Neuronal stem cell (in vitro differentiated cells): ENCODE data around the gene PRSS33.
A peak's percentile ranks its signal among the peaks of the same experiment; 100 is the strongest.

Source experiments
- DNase-seq: peaks from one replicate; pipeline ENCODE4 v3.0.0-alpha.2; 2013; ENCODE audit warnings: low spot score
- H2AFZ ChIP-seq: one replicate; pipeline ENCODE4 v1.6.1; 2013; ENCODE audit warnings: mild to moderate bottlenecking, low read length, inconsistent platforms
- H2AK5ac ChIP-seq: 2 replicates; pipeline ENCODE4 v1.6.1; 2013; ENCODE audit warnings: low read depth, mild to moderate bottlenecking, inconsistent platforms, low read length, moderate library complexity, mixed read lengths
- H2BK120ac ChIP-seq: 2 replicates; pipeline ENCODE4 v1.6.1; 2013; ENCODE audit warnings: low read depth, mild to moderate bottlenecking, inconsistent platforms, low read length, moderate library complexity, mixed read lengths
- H2BK12ac ChIP-seq: one replicate; pipeline ENCODE4 v1.6.1; 2013; ENCODE audit warnings: low read length, inconsistent platforms
- H2BK15ac ChIP-seq: 2 replicates; pipeline ENCODE4 v1.6.1; 2013; ENCODE audit warnings: mild to moderate bottlenecking, low read length, inconsistent platforms, mixed read lengths
- H2BK5ac ChIP-seq: one replicate; pipeline ENCODE4 v1.6.1; 2013; ENCODE audit warnings: inconsistent platforms, mild to moderate bottlenecking, low read length, moderate library complexity
- H3K14ac ChIP-seq: one replicate; pipeline ENCODE4 v1.6.1; 2013; ENCODE audit warnings: low read length, inconsistent platforms
- H3K18ac ChIP-seq: 2 replicates; pipeline ENCODE4 v1.6.1; 2013; ENCODE audit warnings: low read length, inconsistent platforms
- H3K23ac ChIP-seq: 2 replicates; pipeline ENCODE4 v1.6.1; 2013; ENCODE audit warnings: low read depth, mild to moderate bottlenecking, mixed read lengths, low read length, inconsistent platforms; ENCODE audit not compliant: poor library complexity
- H3K27ac ChIP-seq: replicated peaks from 3 replicates; pipeline ENCODE4 v1.5.1; 2013; ENCODE audit warnings: low read length, inconsistent platforms
- H3K27me3 ChIP-seq, 3 experiments: 2 replicates each; pipeline ENCODE4 v1.6.1; 2013; ENCODE audit warnings: low read length in 3 of 3, mild to moderate bottlenecking in 2 of 3, inconsistent platforms in 1 of 3, low read depth in 1 of 3, mixed read lengths in 1 of 3, moderate library complexity in 1 of 3; ENCODE audit not compliant: control insufficient read depth in 3 of 3, insufficient read depth in 3 of 3
- H3K36me3 ChIP-seq, 2 donors: replicated peaks in 1 of 2; 2 replicates each; pipeline ENCODE4 v1.6.1; 2013; ENCODE audit warnings: low read length in 2 of 2; ENCODE audit not compliant: control insufficient read depth in 2 of 2, insufficient read depth in 2 of 2
- H3K4ac ChIP-seq: 2 replicates; pipeline ENCODE4 v1.6.1; 2013; ENCODE audit warnings: inconsistent platforms, mild to moderate bottlenecking, low read length, moderate library complexity
- H3K4me1 ChIP-seq, 2 donors: 1 replicate in 1 of 2; 2 replicates in 1 of 2; pipeline ENCODE4 v1.6.1; 2013; ENCODE audit warnings: low read length in 2 of 2, low read depth in 1 of 2; ENCODE audit not compliant: control insufficient read depth in 2 of 2, insufficient read depth in 1 of 2
- H3K4me2 ChIP-seq: one replicate; pipeline ENCODE4 v1.6.1; 2013; ENCODE audit warnings: mild to moderate bottlenecking, low read length, inconsistent platforms; ENCODE audit not compliant: insufficient read depth, poor library complexity, severe bottlenecking
- H3K4me3 ChIP-seq, 2 donors: 2 replicates each; pipeline ENCODE4 v1.5.1; 2013; ENCODE audit warnings: low read length in 2 of 2, mild to moderate bottlenecking in 2 of 2, inconsistent platforms in 1 of 2, moderate library complexity in 1 of 2
- H3K79me1 ChIP-seq: one replicate; pipeline ENCODE4 v1.6.1; 2013; ENCODE audit warnings: low read depth, mild to moderate bottlenecking, inconsistent platforms, low read length, moderate library complexity
- H3K9ac ChIP-seq: one replicate; pipeline ENCODE4 v1.6.1; 2013; ENCODE audit warnings: mild to moderate bottlenecking, low read depth, low read length, inconsistent platforms; ENCODE audit not compliant: poor library complexity
- H3K9me3 ChIP-seq, 2 donors: replicated peaks in 1 of 2; 2 replicates each; pipeline versions ENCODE3 to v1.6.1; 2013; ENCODE audit warnings: low read length in 2 of 2, mild to moderate bottlenecking in 2 of 2, inconsistent platforms in 1 of 2, low read depth in 1 of 2, mixed read lengths in 1 of 2, moderate library complexity in 1 of 2; ENCODE audit not compliant: control insufficient read depth in 2 of 2, insufficient read depth in 1 of 2
- H4K8ac ChIP-seq: one replicate; pipeline ENCODE4 v1.6.1; 2013; ENCODE audit warnings: low read depth, mild to moderate bottlenecking, inconsistent platforms, low read length, moderate library complexity
- H4K91ac ChIP-seq: one replicate; pipeline ENCODE4 v1.6.1; 2013; ENCODE audit warnings: low read length, low read depth, mild to moderate bottlenecking, inconsistent platforms; ENCODE audit not compliant: poor library complexity
- WGBS, 2 donors: extraction: QIAGEN DNeasy Blood & Tissue Kit; methylation state at CpG; one replicate each; pipeline ENCODE4 v1.1.7; 2013; ENCODE audit warnings: missing lambda C conversion rate in 2 of 2, mixed read lengths in 1 of 2; ENCODE audit not compliant: insufficient read length in 2 of 2, insufficient replicate concordance in 1 of 2; ENCODE audit errors: extremely low coverage in 2 of 2; 5-methylcytosine and 5-hydroxymethylcytosine counted together

Gene PRSS33

DNA sequence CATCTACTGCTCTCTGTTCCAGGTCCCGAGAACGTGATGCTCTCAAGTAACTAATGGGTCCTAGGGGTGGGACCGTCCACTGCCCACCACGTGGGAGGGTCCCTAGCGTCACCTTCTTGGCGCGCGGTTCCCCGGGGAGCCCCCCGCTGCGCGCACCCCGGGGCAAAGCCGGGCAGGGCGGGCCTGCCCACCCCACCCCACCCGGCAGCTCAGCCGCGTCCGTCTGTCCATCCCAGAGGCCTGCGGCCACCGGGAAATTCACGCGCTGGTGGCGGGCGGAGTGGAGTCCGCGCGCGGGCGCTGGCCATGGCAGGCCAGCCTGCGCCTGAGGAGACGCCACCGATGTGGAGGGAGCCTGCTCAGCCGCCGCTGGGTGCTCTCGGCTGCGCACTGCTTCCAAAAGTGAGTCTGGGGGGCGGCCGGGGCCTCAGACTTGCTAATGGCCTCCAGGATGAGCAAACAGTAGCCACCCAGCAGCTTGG, 11.4 kb upstream of the PRSS33 start:
- no peak overlapping the region for H3K9ac ChIP-seq
- H2AFZ ChIP-seq, result peak overlapping the region; percentile 40
- no peaks in the 10 kb centered on the region for H3K9me3 ChIP-seq
- DNase-seq, result no peak
- H2BK12ac ChIP-seq, result no peak overlapping the region
- no peak overlapping the region for H3K4ac ChIP-seq
- H3K18ac ChIP-seq, result peak overlapping the region; percentile 28
- H3K4me2 ChIP-seq, result no peak overlapping the region
- no peak overlapping the region for H3K27ac ChIP-seq
- H2BK15ac ChIP-seq, result no peak overlapping the region
- H3K79me1 ChIP-seq, result no peaks in the 10 kb centered on the region
- no peaks in the 10 kb centered on the region for H3K4me1 ChIP-seq
- no peak overlapping the region for H2BK120ac ChIP-seq
- H3K4me3 ChIP-seq, result no peak overlapping the region
- H3K36me3 ChIP-seq, result no peaks in the 10 kb centered on the region
- H4K8ac ChIP-seq, result no peak overlapping the region
- no peak overlapping the region for H2BK5ac ChIP-seq
- H3K23ac ChIP-seq, result no peak overlapping the region
- no peak overlapping the region for H4K91ac ChIP-seq
- H3K27me3 ChIP-seq, result peaks cover 0 to 8% (median 0%) of the 10 kb centered on the region in 3 experiments
- no peak overlapping the region for H3K14ac ChIP-seq
- no CpG with 5 or more reads among the region's 39 CpGs for WGBS, 2 donors
- H2AK5ac ChIP-seq, result peak overlapping the region; percentile 81

DNA sequence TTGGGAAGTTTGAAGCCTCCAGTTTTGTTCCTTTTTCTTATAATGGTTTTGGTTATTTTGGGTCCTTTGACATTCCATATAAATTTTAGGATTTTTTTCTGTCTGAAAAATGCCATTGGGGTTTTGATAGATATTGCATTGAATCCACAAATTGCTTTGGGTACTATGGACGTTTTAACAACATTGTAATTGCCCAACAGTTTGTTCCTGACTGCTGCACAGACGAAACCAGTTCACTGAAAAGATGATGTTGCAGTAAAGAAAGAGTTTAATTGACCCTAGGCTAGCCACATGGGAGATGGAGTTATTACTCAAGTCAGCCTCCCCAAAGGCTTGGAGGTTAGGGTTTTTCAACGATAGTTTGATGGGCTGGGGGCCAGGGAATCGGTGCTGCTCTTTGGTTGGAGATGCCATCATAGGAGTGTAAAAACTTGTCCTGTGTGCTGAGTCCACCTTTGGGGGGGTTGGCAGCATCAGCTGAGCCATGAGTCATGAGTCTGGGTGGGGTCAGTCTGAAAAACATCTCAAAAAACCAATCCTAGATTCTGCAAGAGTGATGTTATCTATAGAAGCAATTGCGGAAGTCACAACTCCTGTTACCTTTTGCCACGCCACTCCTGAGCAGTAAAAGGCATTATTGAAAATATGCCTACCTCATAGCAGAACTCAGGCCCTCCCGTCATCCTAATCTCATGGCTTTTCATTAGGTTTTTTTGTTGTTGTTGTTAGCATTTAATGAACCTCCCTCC, 8.2 kb upstream of the PRSS33 start:
- no peak overlapping the region for H4K8ac ChIP-seq
- H2BK5ac ChIP-seq, result no peak overlapping the region
- H3K4me3 ChIP-seq, result no peak overlapping the region
- H3K9ac ChIP-seq, result no peak overlapping the region
- H3K9me3 ChIP-seq, result no peaks in the 10 kb centered on the region
- no peak overlapping the region for H3K23ac ChIP-seq
- peaks cover 0 to 12% (median 0%) of the 10 kb centered on the region in 3 experiments for H3K27me3 ChIP-seq
- H2BK12ac ChIP-seq, result no peak overlapping the region
- no peak overlapping the region for H3K14ac ChIP-seq
- no peak overlapping the region for H2AK5ac ChIP-seq
- no peaks in the 10 kb centered on the region for H3K4me1 ChIP-seq
- no peak overlapping the region for H2BK15ac ChIP-seq
- no peak overlapping the region for H3K4ac ChIP-seq
- no peak overlapping the region for H3K18ac ChIP-seq
- H2AFZ ChIP-seq, result no peak overlapping the region
- H3K27ac ChIP-seq, result no peak overlapping the region
- no CpG with 5 or more reads among the region's 7 CpGs for WGBS, 2 donors
- H4K91ac ChIP-seq, result no peak overlapping the region
- no peak for DNase-seq
- H3K36me3 ChIP-seq, result no peaks in the 10 kb centered on the region
- H3K4me2 ChIP-seq, result no peak overlapping the region
- H3K79me1 ChIP-seq, result no peaks in the 10 kb centered on the region
- no peak overlapping the region for H2BK120ac ChIP-seq

DNA sequence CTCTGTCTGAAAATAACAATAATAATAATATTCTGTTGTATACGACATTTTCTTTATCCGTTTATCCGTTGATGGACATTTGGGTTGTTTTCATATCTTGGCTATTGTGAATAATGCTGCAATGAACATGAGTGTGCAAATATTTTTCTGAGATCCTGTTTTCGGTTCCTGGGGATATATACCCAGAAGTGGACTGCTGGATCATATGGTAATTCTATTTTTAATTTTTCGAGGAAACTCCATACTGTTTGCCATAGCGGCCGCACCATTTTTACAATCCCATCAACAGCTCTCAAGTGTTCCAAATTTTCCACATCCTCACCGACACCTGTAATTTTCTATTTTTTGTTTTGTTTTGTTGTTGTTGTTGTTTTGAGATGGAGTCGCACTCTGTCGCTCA, 5.6 kb upstream of the PRSS33 start:
- H2BK15ac ChIP-seq, result no peak overlapping the region
- no peak overlapping the region for H4K91ac ChIP-seq
- H2AFZ ChIP-seq, result no peak overlapping the region
- peaks cover 0 to 10% (median 0%) of the 10 kb centered on the region in 3 experiments for H3K27me3 ChIP-seq
- no peaks in the 10 kb centered on the region for H3K79me1 ChIP-seq
- H4K8ac ChIP-seq, result no peak overlapping the region
- H3K4me2 ChIP-seq, result no peak overlapping the region
- no peak overlapping the region for H2AK5ac ChIP-seq
- H3K4me1 ChIP-seq, result peaks cover 0 to 2% of the 10 kb centered on the region in 2 donors
- no peaks in the 10 kb centered on the region for H3K9me3 ChIP-seq
- H3K4ac ChIP-seq, result no peak overlapping the region
- H3K9ac ChIP-seq, result no peak overlapping the region
- no peaks in the 10 kb centered on the region for H3K36me3 ChIP-seq
- no peak overlapping the region for H3K27ac ChIP-seq
- no peak overlapping the region for H2BK120ac ChIP-seq
- H3K23ac ChIP-seq, result no peak overlapping the region
- H2BK12ac ChIP-seq, result no peak overlapping the region
- H2BK5ac ChIP-seq, result no peak overlapping the region
- WGBS, 2 donors, result no CpG with 5 or more reads among the region's 10 CpGs
- no peak overlapping the region for H3K4me3 ChIP-seq
- no peak for DNase-seq
- H3K18ac ChIP-seq, result no peak overlapping the region
- H3K14ac ChIP-seq, result no peak overlapping the region

DNA sequence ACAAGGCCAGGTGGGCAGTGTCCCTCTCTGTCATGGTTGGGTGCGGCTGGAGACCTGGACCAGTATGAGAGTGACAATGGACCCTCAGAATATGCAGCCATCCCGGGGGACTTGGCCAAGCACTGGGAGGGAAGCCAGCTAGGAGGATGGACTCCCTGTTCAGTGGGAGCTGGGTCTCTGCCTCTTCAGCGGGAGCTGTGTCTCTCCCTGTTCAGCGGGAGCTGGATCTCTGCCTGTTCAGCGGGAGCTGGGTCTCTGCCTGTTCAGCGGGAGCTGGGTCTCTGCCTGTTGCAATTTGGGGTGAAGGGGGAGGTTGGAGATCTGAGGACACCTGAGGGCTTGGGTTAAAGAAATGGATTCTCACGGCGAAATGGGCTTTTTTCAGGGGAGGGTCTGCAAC, 3.8 kb upstream of the PRSS33 start:
- no peak overlapping the region for H2BK15ac ChIP-seq
- peaks cover 0 to 10% (median 0%) of the 10 kb centered on the region in 3 experiments for H3K27me3 ChIP-seq
- WGBS, 2 donors, result no CpG with 5 or more reads among the region's 8 CpGs
- no peak overlapping the region for H3K4ac ChIP-seq
- no peak overlapping the region for H3K14ac ChIP-seq
- H3K23ac ChIP-seq, result no peak overlapping the region
- H3K4me1 ChIP-seq, result peaks cover 4 to 10% of the 10 kb centered on the region in 2 donors
- no peaks in the 10 kb centered on the region for H3K9me3 ChIP-seq
- no peaks in the 10 kb centered on the region for H3K79me1 ChIP-seq
- no peaks in the 10 kb centered on the region for H3K36me3 ChIP-seq
- no peak overlapping the region for H3K9ac ChIP-seq
- H2BK5ac ChIP-seq, result no peak overlapping the region
- no peak overlapping the region for H2AFZ ChIP-seq
- no peak overlapping the region for H3K4me3 ChIP-seq
- no peak overlapping the region for H4K91ac ChIP-seq
- no peak overlapping the region for H3K18ac ChIP-seq
- no peak overlapping the region for H4K8ac ChIP-seq
- no peak for DNase-seq
- H3K4me2 ChIP-seq, result no peak overlapping the region
- H2BK12ac ChIP-seq, result no peak overlapping the region
- no peak overlapping the region for H2BK120ac ChIP-seq
- H3K27ac ChIP-seq, result no peak overlapping the region
- H2AK5ac ChIP-seq, result no peak overlapping the region
